A673 (cell line): ENCODE data around the gene FIBIN. TPM values are rescaled to one million over a fixed set of nuclear protein-coding genes. Genes with fewer than 3 reads are reported as not detected.
A peak's percentile ranks its signal among the peaks of the same experiment; 100 is the strongest.

Experiments used
- BruUV-seq: library from RNA; stranded (reverse); fragments of 400-500 nt; replicated peaks from 2 replicates; lab custom pipeline; 2021; lab: Mats Ljungman, UMichigan
- CTCF ChIA-PET: fragments of 300-600 bp; sonication (Branson Sonifier 250); formaldehyde crosslinking; loops from one replicate; lab custom pipeline; 2022; ENCODE audit warnings: antibody characterized with exemption; lab: Charles Lee
- POLR2A ChIA-PET: fragments of 300-600 bp; sonication (Branson Sonifier 250); formaldehyde crosslinking; loops from one replicate; lab custom pipeline; 2022; ENCODE audit warnings: antibody characterized with exemption; ENCODE audit not compliant: low non-redundant PET; lab: Charles Lee
- DNase-seq: peaks from one replicate; pipeline ENCODE4 v3.0.0-alpha.2; 2015; ENCODE audit warnings: low spot score
- H3K27ac ChIP-seq: fragments of 200-600 bp; sonication (generic); 2 replicates; pipeline ENCODE4 v1.5.1; 2016; ENCODE audit warnings: mixed run types, low read depth, mild to moderate bottlenecking, mixed read lengths, antibody characterized with exemption, low read length; ENCODE audit not compliant: poor library complexity, severe bottlenecking
- H3K27me3 ChIP-seq: fragments of 200-600 bp; sonication (generic); replicated peaks from 2 replicates; pipeline ENCODE4 v1.6.1; 2017; ENCODE audit warnings: mixed run types, low read depth, mild to moderate bottlenecking, mixed read lengths, antibody characterized with exemption, low read length; ENCODE audit not compliant: insufficient read depth, poor library complexity
- H3K36me3 ChIP-seq: fragments of 200-600 bp; sonication (generic); 2 replicates; pipeline ENCODE4 v1.6.1; 2016; ENCODE audit warnings: mixed run types, mild to moderate bottlenecking, mixed read lengths, antibody characterized with exemption, low read length; ENCODE audit not compliant: insufficient read depth, poor library complexity, severe bottlenecking
- H3K4me1 ChIP-seq: fragments of 200-600 bp; sonication (generic); 2 replicates; pipeline ENCODE4 v1.6.1; 2017; ENCODE audit warnings: mixed run types, mild to moderate bottlenecking, mixed read lengths, antibody characterized with exemption, low read length; ENCODE audit not compliant: insufficient read depth, poor library complexity, severe bottlenecking
- H3K4me3 ChIP-seq: fragments of 200-600 bp; sonication (generic); 2 replicates; pipeline ENCODE4 v1.5.1; 2016; ENCODE audit warnings: low read depth, mixed run types, mild to moderate bottlenecking, mixed read lengths, low read length; ENCODE audit not compliant: poor library complexity, severe bottlenecking
- H3K9me3 ChIP-seq: fragments of 200-600 bp; sonication (generic); 2 replicates; pipeline ENCODE4 v1.6.1; 2016; ENCODE audit warnings: mixed run types, low read depth, mild to moderate bottlenecking, mixed read lengths, antibody characterized with exemption, low read length; ENCODE audit not compliant: poor library complexity, severe bottlenecking
- EZH2 ChIP-seq: fragments of 200-600 bp; sonication (generic); IDR thresholded peaks from 2 replicates; pipeline ENCODE4 v1.6.1; 2017; ENCODE audit warnings: borderline replicate concordance, low read depth, mild to moderate bottlenecking, mixed read lengths, antibody characterized with exemption, low read length; ENCODE audit not compliant: poor library complexity, severe bottlenecking
- intact Hi-C: fragments of 100-400 bp; cut with micrococcal nuclease; formaldehyde crosslinking; loops from one replicate; pipeline ENCODE4 v1.10.0; 2022; ENCODE audit not compliant: unreplicated experiment
- total RNA-seq: library from RNA; stranded (reverse); gene quantifications from 2 replicates; pipeline ENCODE4 v1.2.3, GENCODE V29; 2021
- TF ChIP-seq, protein P1 (sequence below): fragments of 300-800, 200-600 bp; sonication (generic); conservative IDR thresholded peaks from 2 replicates; pipeline ENCODE4 v1.5.1; 2017; ENCODE audit warnings: low read depth, mild to moderate bottlenecking, antibody characterized with exemption, low read length, moderate library complexity, mixed read lengths

Gene FIBIN
- total RNA-seq, 1 experiment from 2014 or later = 0.15 TPM

DNA sequence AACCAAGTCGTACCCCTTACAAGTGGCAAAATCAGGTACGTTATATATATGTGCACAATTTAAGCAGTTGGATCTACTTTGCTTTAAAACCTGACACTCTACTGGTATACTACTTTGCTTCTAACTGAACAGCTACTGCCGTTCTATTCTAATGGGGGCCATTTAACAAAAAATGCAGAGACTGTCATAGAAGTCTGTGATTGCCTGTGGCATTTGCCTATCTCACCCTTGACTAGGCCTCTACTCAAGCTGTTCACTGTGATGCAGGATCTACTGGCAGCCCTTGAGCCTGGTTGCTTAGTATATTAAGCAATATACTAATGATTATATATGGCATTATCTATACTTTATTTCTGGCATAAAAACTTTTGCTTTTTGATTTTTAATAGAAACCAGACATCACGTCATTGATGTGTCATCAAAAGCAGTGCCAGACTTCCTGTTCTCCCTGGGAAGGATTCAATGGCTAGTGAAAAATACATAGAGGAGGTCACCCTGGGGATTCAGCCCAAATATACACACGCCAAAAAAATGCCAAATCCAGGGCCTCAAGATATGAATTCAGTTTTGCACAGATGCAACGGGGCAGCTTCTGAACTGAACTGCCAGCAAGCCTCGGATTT is 40.0 kb upstream of the FIBIN start:
- H3K4me3 ChIP-seq = no peak overlapping the region
- ChIA-PET POLR2A (no interaction called here), CTCF (interaction anchor here (0.6 kb wide), 2 partner anchors 57 to 533 kb away, joined by 3 read pairs; no protein-coding TSS in a partner anchor)
- no peaks in the 10 kb centered on the region for H3K9me3 ChIP-seq
- peaks cover 11% of the 10 kb centered on the region for H3K4me1 ChIP-seq
- peaks cover 7% of the 10 kb centered on the region for H3K27me3 ChIP-seq
- intact Hi-C loops = no loop called here
- peak; percentile 61 for DNase-seq
- TF ChIP-seq EZH2 = no peak
- TF ChIP-seq, protein P1, sequence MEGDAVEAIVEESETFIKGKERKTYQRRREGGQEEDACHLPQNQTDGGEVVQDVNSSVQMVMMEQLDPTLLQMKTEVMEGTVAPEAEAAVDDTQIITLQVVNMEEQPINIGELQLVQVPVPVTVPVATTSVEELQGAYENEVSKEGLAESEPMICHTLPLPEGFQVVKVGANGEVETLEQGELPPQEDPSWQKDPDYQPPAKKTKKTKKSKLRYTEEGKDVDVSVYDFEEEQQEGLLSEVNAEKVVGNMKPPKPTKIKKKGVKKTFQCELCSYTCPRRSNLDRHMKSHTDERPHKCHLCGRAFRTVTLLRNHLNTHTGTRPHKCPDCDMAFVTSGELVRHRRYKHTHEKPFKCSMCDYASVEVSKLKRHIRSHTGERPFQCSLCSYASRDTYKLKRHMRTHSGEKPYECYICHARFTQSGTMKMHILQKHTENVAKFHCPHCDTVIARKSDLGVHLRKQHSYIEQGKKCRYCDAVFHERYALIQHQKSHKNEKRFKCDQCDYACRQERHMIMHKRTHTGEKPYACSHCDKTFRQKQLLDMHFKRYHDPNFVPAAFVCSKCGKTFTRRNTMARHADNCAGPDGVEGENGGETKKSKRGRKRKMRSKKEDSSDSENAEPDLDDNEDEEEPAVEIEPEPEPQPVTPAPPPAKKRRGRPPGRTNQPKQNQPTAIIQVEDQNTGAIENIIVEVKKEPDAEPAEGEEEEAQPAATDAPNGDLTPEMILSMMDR = no peak
- BruUV-seq = no TSS peak
- H3K27ac ChIP-seq = no peak overlapping the region
- H3K36me3 ChIP-seq = no peaks in the 10 kb centered on the region

DNA sequence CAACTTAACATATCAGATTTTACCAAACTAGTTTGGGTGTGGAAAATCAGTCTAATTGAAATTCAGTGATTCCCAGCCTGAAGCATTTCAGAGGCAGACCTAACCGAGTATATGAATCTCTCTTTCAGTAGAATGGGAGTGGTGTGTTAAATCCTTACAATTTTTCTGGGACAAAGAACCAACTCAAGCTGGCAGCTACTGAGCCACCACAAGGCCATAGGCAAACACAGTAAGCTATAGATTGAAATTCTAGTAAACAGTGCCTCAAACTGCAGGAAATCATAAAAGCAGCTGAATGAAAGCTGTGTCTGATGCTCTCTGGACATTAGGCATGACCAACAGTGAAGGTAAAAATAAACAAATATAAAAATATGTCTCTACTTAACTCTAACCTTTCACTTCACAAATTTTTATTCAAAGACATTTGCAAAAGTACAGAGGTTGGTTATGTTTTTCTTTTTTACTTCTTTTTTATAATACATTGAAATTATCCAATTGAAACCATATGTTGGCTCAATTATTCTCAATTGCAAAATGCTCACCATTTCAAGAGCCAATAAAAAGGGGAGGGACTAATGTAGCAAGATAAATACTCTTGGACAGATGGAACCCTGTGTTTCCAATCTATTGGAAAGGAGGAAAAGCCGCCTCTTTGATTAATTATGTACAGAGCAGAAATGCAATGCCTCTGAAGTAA is 35.8 kb upstream of the FIBIN start:
- BruUV-seq = no TSS peak
- CTCF ChIA-PET = no interaction called here

DNA sequence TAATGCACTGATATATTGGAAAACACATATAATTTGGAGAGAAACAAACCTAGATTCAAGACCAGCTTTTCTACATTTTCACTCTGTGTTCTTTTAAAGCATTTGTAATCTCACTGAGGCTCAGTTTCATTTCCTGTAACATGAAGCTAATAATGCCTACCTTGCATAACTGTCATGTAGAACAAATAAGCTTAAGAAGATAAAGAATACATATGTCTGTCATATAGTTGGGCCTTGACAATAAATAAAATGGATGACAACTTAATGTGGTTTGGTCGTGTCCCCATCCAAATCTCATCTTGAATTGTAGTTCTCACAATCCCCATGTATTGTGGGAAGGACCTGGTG is 35.2 kb upstream of the FIBIN start:
- Histone ChIP-seq H3K36me3 (no peaks in the 10 kb centered on the region), H3K9me3 (no peaks in the 10 kb centered on the region), H3K4me1 (peaks cover 14% of the 10 kb centered on the region), H3K27ac (peak overlapping the region; percentile 3), H3K4me3 (no peak overlapping the region), H3K27me3 (peaks cover 17% of the 10 kb centered on the region)
- intact Hi-C loops = no loop called here
- CTCF ChIA-PET = no interaction called here
- no TSS peak for BruUV-seq
- TF ChIP-seq EZH2 = no peak
- TF ChIP-seq, protein P1 = no peak
- no peak for DNase-seq
- POLR2A ChIA-PET = interaction anchor here (0.6 kb wide), 1 partner anchor 35 kb away, joined by 6 read pairs; no protein-coding TSS in a partner anchor

More for the DNA sequence above, 35.8 kb upstream of the FIBIN start:
- H3K27me3 ChIP-seq = peaks cover 12% of the 10 kb centered on the region
- peak overlapping the region; percentile 3 for H3K27ac ChIP-seq
- intact Hi-C loops = no loop called here
- H3K9me3 ChIP-seq = no peaks in the 10 kb centered on the region
- peaks cover 14% of the 10 kb centered on the region for H3K4me1 ChIP-seq
- POLR2A ChIA-PET = interaction anchor here (0.6 kb wide), 1 partner anchor 35 kb away, joined by 6 read pairs; no protein-coding TSS in a partner anchor
- no peak overlapping the region for H3K4me3 ChIP-seq
- H3K36me3 ChIP-seq = no peaks in the 10 kb centered on the region
- no peak for TF ChIP-seq EZH2
- TF ChIP-seq, protein P1 = no peak
- peak; percentile 33 for DNase-seq
